CD4-positive, CD25-positive, alpha-beta regulatory T cell (primary cell): ENCODE results near the gene ACTL8. TPM values are rescaled to one million over a fixed set of nuclear protein-coding genes. Genes with fewer than 3 reads are reported as not detected.
A peak's percentile ranks its signal among the peaks of the same experiment; 100 is the strongest.

ENCODE experiments used
- ATAC-seq, 2 donors: fragments of 150-1000 bp; cut with Tn5 transposase; one replicate each; pipeline ENCODE4 v1.10.0; 2021; ENCODE audit warnings: low read depth in 2 of 2, moderate number of reproducible peaks in 2 of 2, moderate library complexity in 1 of 2
- DNase-seq, 3 donors: peaks; one replicate each; pipeline versions ENCODE4 v3.0.0 to v3.0.0-alpha.2; 2012 to 2022; ENCODE audit warnings: mixed read lengths in 1 of 3
- H3K27ac ChIP-seq: one replicate; pipeline ENCODE4 v1.7.0; 2013; ENCODE audit warnings: mild to moderate bottlenecking, low read length; ENCODE audit not compliant: insufficient read depth, poor library complexity, severe bottlenecking
- H3K27me3 ChIP-seq: one replicate; pipeline ENCODE4 v1.7.0; 2013; ENCODE audit warnings: low read length; ENCODE audit not compliant: control insufficient read depth, insufficient read depth
- H3K36me3 ChIP-seq: one replicate; pipeline ENCODE4 v1.7.0; 2013; ENCODE audit warnings: mild to moderate bottlenecking, low read length, moderate library complexity; ENCODE audit not compliant: control insufficient read depth, insufficient read depth
- H3K4me1 ChIP-seq: 2 replicates; pipeline ENCODE4 v1.7.0; 2013; ENCODE audit warnings: mild to moderate bottlenecking, low read length; ENCODE audit not compliant: insufficient read depth, control insufficient read depth, poor library complexity, severe bottlenecking
- H3K4me3 ChIP-seq: one replicate; pipeline ENCODE4 v1.7.0; 2013; ENCODE audit warnings: low read depth, mild to moderate bottlenecking, low read length, moderate library complexity
- H3K9me3 ChIP-seq, 2 experiments: 1 replicate in 1 of 2; 2 replicates in 1 of 2; pipeline ENCODE4 v1.7.0; 2013; ENCODE audit warnings: low read length in 2 of 2, mild to moderate bottlenecking in 1 of 2, moderate library complexity in 1 of 2; ENCODE audit not compliant: control insufficient read depth in 2 of 2
- H3K27ac Mint-ChIP-seq, 3 donors: one replicate each; pipeline ENCODE4 v1.8.0; 2020 to 2022; ENCODE audit warnings: mild to moderate bottlenecking in 3 of 3, mixed read lengths in 3 of 3, moderate library complexity in 2 of 3
- H3K27me3 Mint-ChIP-seq: one replicate; pipeline ENCODE4 v1.8.0; 2022; ENCODE audit warnings: mild to moderate bottlenecking, mixed read lengths
- H3K36me3 Mint-ChIP-seq: one replicate; pipeline ENCODE4 v1.8.0; 2020; ENCODE audit warnings: mixed read lengths
- H3K4me1 Mint-ChIP-seq, 4 donors: one replicate each; pipeline ENCODE4 v1.8.0; 2020 to 2022; ENCODE audit warnings: mixed read lengths in 4 of 4, mild to moderate bottlenecking in 1 of 4
- H3K4me3 Mint-ChIP-seq, 4 donors: one replicate each; pipeline ENCODE4 v1.8.0; 2020 to 2022; ENCODE audit warnings: mild to moderate bottlenecking in 4 of 4, mixed read lengths in 4 of 4, moderate library complexity in 3 of 4
- H3K9me3 Mint-ChIP-seq, 7 donors: one replicate each; pipeline ENCODE4 v1.8.0; 2020 to 2022; ENCODE audit warnings: mixed read lengths in 7 of 7, mild to moderate bottlenecking in 3 of 7, moderate library complexity in 2 of 7
- polyA plus RNA-seq, 4 donors: library from polyadenylated mRNA; unstranded; fragments of 300-500 nt; fragmentation: Illumina TruSeq; gene quantifications; one replicate each; pipeline ENCODE4 v1.2.3, GENCODE V29; 2021
- total RNA-seq: library from RNA; stranded (reverse); gene quantifications from one replicate; pipeline ENCODE4 v1.2.3, GENCODE V29; 2022

Gene ACTL8
- total and polyA plus RNA-seq, 5 donors from 2014 or later, result not detected

DNA sequence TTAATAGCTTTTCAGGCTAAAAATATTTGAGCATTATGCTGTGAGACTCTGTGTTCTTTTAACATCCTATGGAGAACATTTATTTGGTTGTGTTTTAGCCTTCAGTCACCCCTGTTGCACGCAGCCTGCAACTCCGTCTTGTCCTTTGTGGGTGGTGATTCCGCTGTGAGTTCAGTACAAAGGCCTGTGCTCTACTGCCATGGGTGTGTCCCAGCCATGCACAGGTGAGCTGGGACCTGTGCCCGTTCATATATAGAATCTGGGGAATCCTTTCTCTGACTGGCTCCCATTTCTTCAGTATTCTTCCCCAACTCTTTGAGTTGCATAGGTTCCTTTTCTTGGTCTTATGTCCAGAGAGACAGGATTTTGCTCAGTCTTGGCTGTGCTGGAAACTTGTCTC, 61.4 kb downstream of the ACTL8 start:
- Histone ChIP-seq H3K4me3 (no peak overlapping the region), H3K36me3 (no peaks in the 10 kb centered on the region), H3K4me1 (no peaks in the 10 kb centered on the region), H3K27me3 (no peaks in the 10 kb centered on the region), H3K9me3 (peaks cover 0 to 4% of the 10 kb centered on the region in 2 experiments), H3K27ac (no peak overlapping the region)
- Mint-ChIP-seq H3K27me3 (peaks cover 8% of the 10 kb centered on the region), H3K9me3 (peaks cover 0 to 15% (median 4%) of the 10 kb centered on the region in 7 donors), H3K4me3 (no peak overlapping the region), H3K4me1 (no peaks in the 10 kb centered on the region), H3K36me3 (no peaks in the 10 kb centered on the region), H3K27ac (no peak overlapping the region)
- DNase-seq, result no peak
- no peak for ATAC-seq

DNA sequence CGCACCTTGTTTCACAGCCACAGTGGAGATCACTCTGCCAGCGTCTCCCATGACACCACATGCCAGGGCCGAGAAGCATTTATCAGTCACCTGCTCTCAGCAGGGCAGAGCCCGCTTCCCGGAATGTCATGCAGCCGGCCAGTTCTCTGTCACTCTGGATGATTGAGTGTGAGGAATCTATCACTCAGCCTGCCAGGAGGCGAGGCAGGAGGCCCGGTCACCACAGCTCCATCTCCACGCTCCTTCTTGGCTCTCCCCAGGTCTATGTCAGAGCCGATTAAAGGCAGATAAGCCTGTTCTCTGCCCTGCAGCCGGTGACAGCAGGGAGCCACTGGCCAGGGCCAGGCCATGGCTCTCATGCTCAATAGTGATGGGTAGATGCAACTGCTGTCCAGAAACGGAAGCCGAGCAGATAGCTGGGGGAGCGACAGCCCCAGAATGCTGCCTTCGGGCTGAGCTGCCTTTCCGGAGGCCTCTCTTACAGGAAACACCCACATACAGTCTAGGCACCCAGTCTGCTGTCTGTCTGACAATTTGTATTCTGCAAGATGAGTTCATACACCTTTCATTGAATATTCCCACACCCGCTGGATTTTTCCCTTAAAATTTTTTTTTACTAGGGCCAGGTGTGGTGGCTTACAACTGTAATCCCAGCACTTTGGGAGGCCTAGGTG, 64.1 kb downstream of the ACTL8 start:
- no peak overlapping the region for H3K27ac ChIP-seq
- no peak for DNase-seq
- no peaks in the 10 kb centered on the region for H3K4me1 ChIP-seq
- no peaks in the 10 kb centered on the region for H3K27me3 ChIP-seq
- peaks cover 0 to 14% (median 4%) of the 10 kb centered on the region in 7 donors for H3K9me3 Mint-ChIP-seq
- ATAC-seq, result no peak
- H3K4me3 Mint-ChIP-seq, result no peak overlapping the region
- H3K4me1 Mint-ChIP-seq, result no peaks in the 10 kb centered on the region
- H3K27ac Mint-ChIP-seq, result peak overlapping the region in 1 of 3 donors; percentile 62
- no peaks in the 10 kb centered on the region for H3K36me3 ChIP-seq
- H3K9me3 ChIP-seq, result peaks cover 0 to 4% of the 10 kb centered on the region in 2 experiments
- no peak overlapping the region for H3K4me3 ChIP-seq
- H3K27me3 Mint-ChIP-seq, result peaks cover 8% of the 10 kb centered on the region
- no peaks in the 10 kb centered on the region for H3K36me3 Mint-ChIP-seq

DNA sequence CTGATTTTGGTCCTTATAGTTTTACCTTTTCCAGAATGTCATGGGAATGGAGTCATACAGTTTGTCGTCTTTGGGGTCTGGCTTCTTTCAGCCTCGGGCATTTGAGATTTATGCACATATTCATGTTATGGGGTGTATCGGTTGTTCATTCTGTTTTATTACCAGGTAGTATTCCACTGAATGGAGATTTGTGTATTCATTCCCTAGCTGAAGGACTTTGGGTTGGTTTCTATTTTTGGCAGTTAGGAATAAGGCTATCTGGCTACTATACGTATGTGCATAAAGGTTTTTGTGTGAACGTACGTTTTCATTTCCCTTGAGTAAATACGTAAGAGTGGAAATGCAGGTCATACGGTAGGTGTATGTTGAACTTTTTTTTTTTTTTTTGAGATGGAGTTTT, 65.1 kb downstream of the ACTL8 start:
- H3K4me3 Mint-ChIP-seq, result no peak overlapping the region
- H3K36me3 ChIP-seq, result no peaks in the 10 kb centered on the region
- peaks cover 0 to 9% (median 3%) of the 10 kb centered on the region in 7 donors for H3K9me3 Mint-ChIP-seq
- peaks cover 0 to 4% of the 10 kb centered on the region in 2 experiments for H3K9me3 ChIP-seq
- no peak for DNase-seq
- no peaks in the 10 kb centered on the region for H3K36me3 Mint-ChIP-seq
- H3K4me1 Mint-ChIP-seq, result no peaks in the 10 kb centered on the region
- no peak overlapping the region for H3K27ac ChIP-seq
- no peak overlapping the region for H3K27ac Mint-ChIP-seq
- H3K27me3 ChIP-seq, result no peaks in the 10 kb centered on the region
- H3K27me3 Mint-ChIP-seq, result peaks cover 8% of the 10 kb centered on the region
- no peak for ATAC-seq
- H3K4me3 ChIP-seq, result no peak overlapping the region
- no peaks in the 10 kb centered on the region for H3K4me1 ChIP-seq

DNA sequence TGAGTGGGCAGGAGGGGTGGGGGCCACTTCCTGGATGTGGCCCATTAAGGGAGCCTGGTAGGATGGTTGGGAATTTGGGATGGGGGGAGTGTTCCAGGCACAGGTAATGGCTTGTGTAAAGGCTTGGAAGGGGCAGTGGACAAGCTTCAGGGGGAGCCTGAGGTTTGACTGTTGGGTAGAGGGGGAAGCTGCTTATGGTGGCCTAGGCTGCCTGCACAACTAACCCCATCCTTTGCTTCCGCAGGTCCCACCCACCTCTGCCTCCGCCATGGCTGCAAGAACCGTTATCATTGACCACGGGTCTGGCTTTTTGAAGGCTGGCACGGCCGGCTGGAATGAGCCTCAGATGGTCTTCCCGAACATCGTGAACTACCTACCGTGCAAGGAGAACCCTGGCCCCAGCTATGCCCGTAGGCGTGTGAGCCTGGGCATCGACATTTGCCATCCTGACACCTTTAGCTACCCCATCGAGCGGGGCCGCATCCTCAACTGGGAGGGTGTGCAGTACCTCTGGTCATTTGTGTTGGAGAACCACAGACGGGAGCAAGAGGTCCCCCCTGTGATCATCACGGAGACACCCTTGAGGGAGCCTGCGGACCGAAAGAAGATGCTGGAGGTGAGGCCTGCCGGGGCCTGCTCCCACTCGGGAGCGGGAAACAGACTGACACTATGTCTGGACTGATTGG, 67.8 kb downstream of the ACTL8 start:
- H3K4me3 ChIP-seq, result no peak overlapping the region
- no peak overlapping the region for H3K27ac ChIP-seq
- DNase-seq, result no peak
- no peaks in the 10 kb centered on the region for H3K36me3 Mint-ChIP-seq
- H3K27me3 ChIP-seq, result no peaks in the 10 kb centered on the region
- H3K4me3 Mint-ChIP-seq, result no peak overlapping the region
- ATAC-seq, result no peak
- no peaks in the 10 kb centered on the region for H3K36me3 ChIP-seq
- H3K4me1 ChIP-seq, result no peaks in the 10 kb centered on the region
- H3K27ac Mint-ChIP-seq, result no peak overlapping the region
- peaks cover 13% of the 10 kb centered on the region for H3K27me3 Mint-ChIP-seq
- H3K9me3 Mint-ChIP-seq, result peaks cover 0 to 2% (median 0%) of the 10 kb centered on the region in 7 donors
- no peaks in the 10 kb centered on the region for H3K4me1 Mint-ChIP-seq
- H3K9me3 ChIP-seq, result no peaks in the 10 kb centered on the region

DNA sequence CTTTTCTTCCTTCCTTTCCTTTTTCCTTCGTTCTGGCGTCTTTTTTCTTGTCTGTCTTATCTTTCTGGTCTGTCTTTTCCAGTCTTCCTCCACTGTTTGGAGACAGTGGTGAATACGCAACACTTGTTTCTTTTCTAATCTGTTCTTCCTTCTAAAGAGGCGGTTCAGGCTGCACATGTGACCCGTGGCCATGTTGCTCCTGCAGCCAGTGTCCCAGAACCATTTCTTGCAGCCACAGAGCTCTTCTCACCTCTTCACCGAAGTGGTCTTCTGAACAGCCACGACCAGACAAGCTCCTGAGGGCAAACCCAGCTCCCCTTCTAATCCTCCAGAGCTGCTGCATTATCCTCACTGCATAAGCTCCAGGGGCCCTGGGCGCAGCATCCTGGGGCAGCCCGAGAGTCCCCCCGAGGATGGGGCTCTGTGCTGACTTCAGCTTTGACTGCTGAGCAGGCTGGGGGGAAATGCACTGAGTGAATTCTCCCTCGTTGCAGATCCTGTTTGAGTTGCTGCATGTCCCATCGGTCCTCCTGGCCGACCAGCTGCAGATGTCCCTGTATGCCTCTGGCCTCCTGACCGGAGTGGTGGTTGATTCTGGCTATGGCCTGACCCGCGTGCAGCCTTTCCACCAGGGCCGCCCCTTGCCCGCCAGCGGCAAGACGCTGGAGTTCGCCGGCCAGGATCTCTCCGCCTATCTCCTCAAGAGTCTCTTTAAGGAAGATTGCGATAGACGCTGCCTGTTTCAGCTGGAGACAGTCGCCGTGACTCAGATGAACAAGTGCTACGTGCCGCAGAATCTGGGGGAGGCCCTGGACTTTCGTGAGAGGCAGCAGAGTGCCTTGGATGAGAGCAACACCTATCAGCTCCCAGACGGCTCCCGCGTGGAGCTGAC, 70.4 kb downstream of the ACTL8 start:
- Mint-ChIP-seq H3K27me3 (peaks cover 14% of the 10 kb centered on the region), H3K4me3 (peak overlapping the region in 1 of 4 donors; percentile 15), H3K4me1 (peaks cover 0 to 4% (median 0%) of the 10 kb centered on the region in 4 donors), H3K9me3 (peaks cover 0 to 2% (median 0%) of the 10 kb centered on the region in 7 donors), H3K36me3 (no peaks in the 10 kb centered on the region), H3K27ac (no peak overlapping the region)
- H3K4me3 ChIP-seq, result no peak overlapping the region
- ATAC-seq (no peak), DNase-seq (no peak)
- no peak overlapping the region for H3K27ac ChIP-seq
- no peaks in the 10 kb centered on the region for H3K9me3 ChIP-seq
- H3K27me3 ChIP-seq, result no peaks in the 10 kb centered on the region
- no peaks in the 10 kb centered on the region for H3K36me3 ChIP-seq
- no peaks in the 10 kb centered on the region for H3K4me1 ChIP-seq

DNA sequence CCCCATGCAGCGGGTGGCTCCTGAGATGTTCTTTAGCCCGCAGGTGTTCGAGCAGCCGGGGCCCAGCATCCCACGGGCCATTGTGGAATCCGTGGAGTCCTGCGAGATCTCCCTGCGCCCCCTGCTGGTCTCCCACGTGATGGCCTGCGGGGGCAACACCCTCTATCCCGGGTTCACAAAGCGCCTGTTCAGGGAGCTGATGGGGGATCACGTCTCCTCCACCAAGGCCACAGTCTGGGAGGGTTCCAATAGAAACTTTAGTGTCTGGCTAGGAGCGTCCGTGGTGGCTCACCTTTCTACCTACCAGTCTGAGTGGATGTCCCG, 71.0 kb downstream of the ACTL8 start:
- H3K4me3 Mint-ChIP-seq, result peak overlapping the region in 1 of 4 donors; percentile 64
- Histone ChIP-seq H3K4me1 (no peaks in the 10 kb centered on the region), H3K9me3 (no peaks in the 10 kb centered on the region), H3K27ac (no peak overlapping the region), H3K27me3 (no peaks in the 10 kb centered on the region), H3K4me3 (no peak overlapping the region), H3K36me3 (no peaks in the 10 kb centered on the region)
- ATAC-seq (no peak), DNase-seq (no peak)
- peaks cover 12% of the 10 kb centered on the region for H3K27me3 Mint-ChIP-seq
- H3K4me1 Mint-ChIP-seq, result peaks cover 0 to 4% (median 0%) of the 10 kb centered on the region in 4 donors
- peak overlapping the region in 1 of 3 donors; percentile 20 for H3K27ac Mint-ChIP-seq
- H3K9me3 Mint-ChIP-seq, result peaks cover 0 to 4% (median 0%) of the 10 kb centered on the region in 7 donors
- no peaks in the 10 kb centered on the region for H3K36me3 Mint-ChIP-seq

DNA sequence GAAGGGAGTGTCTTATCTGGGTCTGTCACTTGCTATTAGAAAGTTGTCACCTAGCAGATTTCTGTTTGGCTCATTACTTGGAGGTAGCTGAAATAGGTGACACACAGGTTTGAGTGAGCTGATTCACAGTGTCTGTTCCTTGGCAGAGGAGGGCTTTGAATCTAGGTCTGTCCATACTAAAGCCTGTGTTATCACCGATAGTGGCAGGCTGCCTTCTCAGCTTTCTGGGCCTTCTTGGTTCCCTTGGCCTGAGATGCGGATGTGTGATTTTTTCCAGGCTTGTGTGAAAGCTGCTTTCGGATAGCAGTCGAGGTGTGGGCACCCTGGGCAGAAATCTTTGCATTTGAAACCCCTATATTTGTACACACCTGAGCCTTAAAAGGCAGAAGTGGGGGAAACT, 73.9 kb downstream of the ACTL8 start:
- H3K36me3 ChIP-seq, result no peaks in the 10 kb centered on the region
- no peak for DNase-seq
- no peak overlapping the region for H3K4me3 ChIP-seq
- ATAC-seq, result no peak
- no peaks in the 10 kb centered on the region for H3K9me3 ChIP-seq
- Mint-ChIP-seq H3K36me3 (no peaks in the 10 kb centered on the region), H3K27me3 (peaks cover 10% of the 10 kb centered on the region), H3K4me1 (peaks cover 0 to 4% (median 0%) of the 10 kb centered on the region in 4 donors), H3K4me3 (no peak overlapping the region), H3K27ac (peak overlapping the region in 1 of 3 donors; percentile 36), H3K9me3 (peaks cover 0 to 7% (median 0%) of the 10 kb centered on the region in 7 donors)
- H3K27me3 ChIP-seq, result no peaks in the 10 kb centered on the region
- H3K4me1 ChIP-seq, result no peaks in the 10 kb centered on the region
- no peak overlapping the region for H3K27ac ChIP-seq
